ENCODE data around the gene PTP4A1.
"Not testable (repeated sequence)": the region's sequence is repeated elsewhere in the genome, so short reads cannot be mapped to it uniquely, and the experiment has no call there.

Gene PTP4A1

GRCh38 chr6:63584566-63584965 is 12.3 kb downstream of the PTP4A1 start:
- DNase-seq = no peak

GRCh38 chr6:63585652-63586051 is 13.4 kb downstream of the PTP4A1 start:
- DNase-seq = not testable (repeated sequence)

- DNase-seq = no peak
Measured at GRCh38 chr6:63589952-63590411, 17.7 kb downstream of the PTP4A1 start.

- no peak for DNase-seq
Measured at GRCh38 chr6:63592886-63593285, 20.6 kb downstream of the PTP4A1 start.

- DNase-seq = peak; percentile 29
Measured at GRCh38 chr6:63597141-63598048, 25.1 kb downstream of the PTP4A1 start.

- peak; percentile 68 for DNase-seq
Measured at GRCh38 chr6:63598049-63599036, 26.1 kb downstream of the PTP4A1 start.

- no peak for DNase-seq
Measured at GRCh38 chr6:63599243-63599642, 27.0 kb downstream of the PTP4A1 start.

- peak; percentile 58 for DNase-seq
Measured at GRCh38 chr6:63600136-63600535, 27.9 kb downstream of the PTP4A1 start.

- no peak for DNase-seq
Measured at GRCh38 chr6:63609231-63609630, 37.0 kb downstream of the PTP4A1 start.

GRCh38 chr6:63610944-63611343 is 38.7 kb downstream of the PTP4A1 start:
- DNase-seq = no peak

- DNase-seq = no peak
Measured at GRCh38 chr6:63611560-63611959, 39.3 kb downstream of the PTP4A1 start.

- DNase-seq = no peak
Measured at GRCh38 chr6:63615590-63615989, 43.3 kb downstream of the PTP4A1 start.
